Stimulated activated CD4-positive, alpha-beta T cell treated with anti-CD3 and anti-CD28 coated beads, TNF-alpha, amount 100 ng/mL, for 4 hours (primary cell): ENCODE measurements around the gene METTL21C.

ENCODE experiments used
- DNase-seq, 3 experiments: peaks; one replicate each; pipeline ENCODE4 v3.0.0-alpha.2; 2020; ENCODE audit warnings: low read depth in 3 of 3

METTL21C gene

DNA sequence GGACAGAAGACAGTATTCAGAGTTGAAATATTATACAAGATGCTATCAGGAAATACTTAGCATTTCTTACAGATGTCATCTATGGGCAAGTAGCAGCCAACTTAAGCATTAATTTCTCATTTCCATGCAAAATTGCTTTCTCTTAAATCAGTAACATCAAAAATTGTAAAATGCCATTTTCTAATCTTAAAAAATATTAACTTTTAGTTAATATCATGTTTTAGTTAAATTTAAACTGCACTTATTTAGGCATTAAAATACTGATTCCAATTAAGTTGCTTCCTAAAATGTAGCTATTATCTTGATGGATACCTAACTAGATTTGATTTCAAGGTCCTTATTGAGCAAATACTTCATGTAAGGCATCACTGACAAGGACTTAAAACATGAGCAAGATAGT lies 27.8 kb downstream of the METTL21C start:
- DNase-seq = no peak

DNA sequence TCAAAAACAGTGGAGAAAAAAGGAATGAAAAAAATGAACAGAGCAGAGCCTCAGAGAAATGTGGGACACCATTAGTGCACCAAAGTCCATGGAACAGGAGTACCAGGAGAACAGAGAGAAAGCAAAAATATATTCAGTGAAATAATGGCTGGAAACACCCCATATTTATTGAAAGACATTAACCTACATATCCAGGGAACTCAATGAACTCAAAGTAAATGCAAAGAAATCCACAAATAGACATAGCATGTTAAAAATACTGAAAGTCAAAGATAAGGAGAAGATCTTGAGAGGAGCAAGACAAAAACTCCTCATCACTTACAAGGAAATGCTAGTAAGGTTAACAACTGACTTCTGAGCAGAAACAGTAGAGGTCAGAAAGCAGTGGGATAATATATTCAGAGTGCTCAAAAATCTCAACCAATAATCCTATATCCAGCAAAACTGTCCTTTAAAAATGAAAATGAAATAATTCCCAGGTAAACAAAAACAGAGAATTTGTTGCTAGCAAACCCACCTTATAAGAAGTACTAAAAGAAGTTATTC lies 35.6 kb downstream of the METTL21C start:
- DNase-seq = no peak

DNA sequence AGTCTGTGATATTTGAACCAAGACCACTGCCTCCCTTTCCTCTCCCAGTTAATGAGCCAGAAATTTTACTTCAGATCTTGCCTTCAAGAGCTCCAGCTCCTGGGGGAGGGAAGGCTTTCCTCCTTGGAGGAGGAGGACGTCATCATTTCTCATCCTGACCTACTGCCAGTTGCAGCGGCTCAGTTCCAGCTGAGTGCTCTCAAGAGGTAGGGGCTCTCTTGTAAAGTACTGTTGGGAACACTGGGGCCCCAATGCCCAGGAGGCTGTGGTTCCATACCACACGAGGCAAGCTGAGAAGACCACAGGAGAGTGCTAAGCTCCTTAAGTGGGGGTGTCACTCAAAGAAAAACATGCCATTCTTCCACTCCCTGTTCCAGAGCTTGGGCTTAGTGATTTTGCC lies 36.2 kb downstream of the METTL21C start:
- DNase-seq = no peak

DNA sequence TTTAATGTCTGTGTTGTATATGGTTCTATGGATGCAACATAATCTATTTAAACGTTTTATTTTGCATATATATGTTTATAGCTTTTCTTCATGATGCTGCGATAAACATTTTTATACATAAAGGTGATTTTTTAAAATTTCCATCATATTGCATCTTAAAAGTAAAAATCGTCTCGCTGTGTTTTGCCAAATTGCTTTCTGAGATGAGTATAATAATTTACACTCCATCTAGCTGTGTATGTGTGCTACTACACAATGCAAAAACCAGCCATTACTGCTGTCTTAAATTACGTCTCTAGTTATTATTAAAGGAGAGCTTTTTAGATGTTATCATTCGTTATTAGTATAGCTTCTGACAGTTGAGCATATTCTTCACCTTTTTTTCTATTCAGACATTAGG lies 37.2 kb downstream of the METTL21C start:
- DNase-seq = no peak

DNA sequence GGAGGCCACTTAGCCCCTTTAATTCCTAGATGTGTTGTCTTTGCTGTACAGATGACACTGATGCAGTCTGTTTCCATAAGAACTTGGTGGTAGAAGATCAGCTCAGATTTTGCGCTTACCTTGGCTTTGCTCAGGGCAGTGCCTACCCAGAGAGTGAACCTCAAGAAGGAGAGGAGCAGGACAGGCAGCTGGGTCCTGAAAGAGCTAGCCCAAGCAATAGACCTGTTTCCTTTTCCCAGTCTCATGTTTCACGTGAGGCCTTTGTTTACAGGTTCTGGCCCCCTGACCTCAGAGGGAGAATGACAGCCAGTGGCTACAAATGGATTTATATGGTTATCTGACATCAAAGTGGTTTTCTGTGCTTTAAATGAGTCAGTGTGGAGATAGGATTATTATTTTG lies 40.1 kb downstream of the METTL21C start:
- no peak for DNase-seq

DNA sequence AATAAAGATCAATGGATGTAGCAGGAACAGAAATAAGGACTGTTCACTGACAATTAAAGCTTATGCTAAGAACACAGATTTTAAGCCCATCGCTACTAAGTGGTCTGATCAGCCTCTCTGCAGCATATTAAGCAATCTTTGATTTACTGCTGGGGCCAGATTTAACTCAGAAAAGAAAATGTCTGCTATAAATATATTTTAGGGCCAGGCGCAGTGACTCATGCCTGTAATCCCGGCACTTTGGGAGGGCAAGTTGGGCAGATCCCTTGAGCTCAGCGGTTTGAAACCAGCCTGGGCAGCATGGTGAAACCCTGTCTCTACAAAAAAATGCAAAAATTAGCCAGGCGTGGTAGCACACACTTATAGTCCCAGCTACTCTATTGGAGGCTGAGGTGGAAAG lies 43.0 kb downstream of the METTL21C start:
- no peak for DNase-seq

DNA sequence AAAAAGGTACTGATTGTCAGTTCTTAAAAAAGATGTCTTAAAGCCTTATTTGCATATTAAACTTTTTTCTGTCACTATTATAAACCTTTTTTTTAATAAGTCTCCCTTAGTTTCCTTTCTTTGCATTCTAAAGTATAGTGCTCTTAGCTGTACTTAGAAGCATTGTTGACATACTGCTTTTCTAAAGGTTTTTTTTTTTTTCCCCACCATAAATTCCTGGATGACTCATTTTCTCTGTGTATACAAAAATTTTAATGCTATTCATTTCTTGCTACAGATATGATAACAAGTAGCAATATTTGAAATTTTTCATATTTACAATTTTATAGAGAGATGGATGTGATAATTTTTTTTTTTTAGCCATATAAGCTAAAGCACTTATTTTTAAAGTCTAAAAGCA lies 43.5 kb downstream of the METTL21C start:
- DNase-seq = no peak

DNA sequence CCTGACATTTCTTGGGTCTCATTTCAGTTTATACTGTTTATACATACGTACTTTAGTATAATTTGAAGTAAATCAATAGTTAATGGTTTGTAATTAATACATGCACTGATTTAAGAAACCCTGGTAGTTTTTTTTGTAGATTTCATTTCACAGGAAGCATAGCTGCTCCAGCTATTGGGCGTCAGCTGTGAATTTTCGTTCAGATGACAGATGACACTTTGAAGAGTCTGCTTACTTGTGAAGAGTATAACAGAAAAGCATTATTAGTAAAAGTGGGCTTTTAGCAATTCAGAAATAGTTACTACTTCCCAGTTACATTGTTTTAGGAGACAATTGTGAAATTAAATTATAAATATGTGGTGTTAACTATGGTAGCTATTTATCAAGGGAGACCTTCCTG lies 44.4 kb downstream of the METTL21C start:
- no peak for DNase-seq

DNA sequence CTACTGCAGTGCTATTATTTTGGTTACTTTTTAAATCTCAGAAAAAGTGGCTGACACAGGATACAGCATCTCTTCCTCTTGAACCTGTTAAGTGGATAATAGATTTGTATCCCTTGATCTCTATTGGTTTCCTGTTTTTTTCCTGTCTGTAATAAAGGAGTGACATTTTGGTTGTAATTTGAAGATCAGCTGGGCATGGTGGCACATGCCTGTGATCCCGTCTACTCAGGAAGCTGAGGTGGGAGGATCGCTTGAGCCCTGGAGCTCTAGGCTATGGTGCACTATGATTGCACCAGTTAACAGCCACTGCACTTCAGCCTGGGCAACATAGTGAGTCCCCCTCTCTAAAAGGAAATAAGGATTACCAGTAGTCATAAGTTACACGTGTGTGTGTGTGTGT lies 46.8 kb downstream of the METTL21C start:
- no peak for DNase-seq

DNA sequence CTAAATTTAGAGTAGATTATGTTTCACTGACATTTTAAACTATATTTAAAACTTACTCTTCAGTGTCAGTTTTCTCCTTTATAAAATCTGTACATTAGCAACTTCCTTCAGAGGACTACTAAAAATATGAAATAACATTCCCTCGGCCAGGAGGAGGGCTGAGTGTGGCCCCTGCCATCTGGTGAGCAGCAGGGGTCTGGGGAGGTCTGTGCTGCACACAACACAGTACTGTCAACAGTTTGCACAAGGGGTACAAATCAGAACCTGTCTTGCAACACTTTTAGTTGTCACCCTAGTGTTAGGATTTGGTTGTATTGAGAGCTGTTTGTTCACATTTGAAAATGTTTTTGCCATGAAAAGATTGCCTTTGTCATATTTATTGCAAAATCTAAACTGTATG lies 49.1 kb downstream of the METTL21C start:
- no peak for DNase-seq

DNA sequence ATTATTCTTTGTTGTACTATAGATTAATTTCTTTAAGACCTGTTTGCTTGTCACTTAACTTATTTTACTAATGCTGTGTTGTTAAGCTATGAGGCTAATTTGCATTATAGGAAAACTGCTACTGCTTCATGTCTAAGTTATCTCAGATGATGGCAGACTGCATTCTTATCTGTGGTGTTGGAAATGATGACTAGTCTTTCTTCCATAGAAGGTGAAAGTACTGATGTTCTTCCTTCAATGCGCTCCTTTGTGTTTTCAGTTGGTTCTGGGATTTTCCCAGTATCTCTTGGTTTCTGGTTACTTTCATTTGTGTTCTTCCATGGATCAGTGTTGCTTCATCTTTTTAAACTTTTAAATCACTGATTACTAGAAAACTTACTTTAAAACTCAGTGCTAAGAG lies 51.2 kb downstream of the METTL21C start:
- no peak for DNase-seq

DNA sequence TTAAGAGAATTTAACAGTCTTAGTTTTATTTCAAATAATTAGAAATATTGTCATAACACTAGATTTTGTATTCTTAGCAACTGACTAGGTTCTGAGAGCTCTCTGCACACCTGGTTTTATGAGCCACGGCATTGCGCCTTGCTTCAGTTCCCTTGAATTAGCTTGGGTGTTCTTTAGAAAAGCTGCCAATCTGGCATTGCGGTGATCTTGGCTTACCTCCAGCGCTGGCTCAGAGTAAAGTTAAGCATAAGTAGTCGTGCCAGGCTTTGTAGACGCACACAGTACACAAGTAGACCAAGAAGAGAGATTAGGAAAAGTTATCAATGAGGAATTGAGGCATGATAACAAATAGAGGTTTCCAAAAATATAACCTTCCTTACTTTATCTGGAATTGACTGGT lies 52.4 kb downstream of the METTL21C start:
- DNase-seq = no peak

DNA sequence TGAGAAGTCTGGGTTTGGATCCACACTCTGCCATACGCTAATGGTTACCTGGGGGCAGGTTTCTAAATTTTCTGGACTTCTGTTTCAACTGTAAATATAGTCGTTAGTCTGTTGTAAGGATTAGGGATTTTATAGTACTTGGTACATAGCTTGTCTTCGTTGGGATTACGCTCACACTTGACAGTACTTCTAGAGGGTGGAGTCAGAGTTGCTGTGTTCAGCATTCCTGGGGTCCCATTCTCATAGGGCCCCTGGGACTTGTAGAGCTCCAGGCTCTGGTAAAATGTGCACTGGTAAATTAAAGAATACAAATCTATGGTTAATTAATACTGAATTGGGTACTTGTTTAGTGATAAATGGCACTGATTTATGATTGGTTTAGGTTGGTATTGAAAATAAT lies 52.8 kb downstream of the METTL21C start:
- DNase-seq = no peak

DNA sequence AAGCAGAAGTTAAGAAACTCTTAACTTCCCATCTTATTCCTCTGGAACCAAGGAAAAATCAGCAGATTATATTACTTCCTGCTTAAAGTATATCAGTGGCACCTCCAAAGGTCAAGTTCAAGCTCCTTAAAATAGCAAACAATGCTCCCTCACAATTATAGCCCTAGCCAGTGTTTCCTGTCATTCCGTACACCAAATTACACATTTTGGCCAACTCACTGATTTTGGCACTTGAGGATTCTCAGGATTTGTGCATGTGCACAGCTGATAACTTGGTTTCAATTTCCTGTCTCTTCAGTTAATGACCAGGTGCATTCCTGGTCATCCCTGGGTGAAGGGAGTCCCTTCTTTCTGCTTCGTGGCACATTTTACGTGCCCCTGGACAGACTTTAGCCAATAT lies 56.1 kb downstream of the METTL21C start:
- no peak for DNase-seq
